ENCODE data around the gene PLOD1.

PLOD1 gene

DNA sequence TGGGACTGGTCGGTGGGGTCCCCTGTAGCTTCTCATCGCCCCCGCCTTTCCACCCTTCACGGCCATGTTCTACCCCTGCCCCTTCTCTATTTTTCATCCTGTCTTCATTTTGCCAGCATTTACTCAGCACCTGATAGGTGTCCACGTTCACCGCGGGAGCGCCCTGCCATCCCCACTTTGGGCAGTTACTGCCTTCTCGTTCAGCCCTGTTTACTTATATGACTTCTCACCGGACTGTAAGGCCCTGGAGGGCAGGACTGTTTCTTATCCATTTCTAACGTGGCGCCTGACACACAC lies 46.1 kb downstream of the PLOD1 start (continued):
- TF ChIP-seq ZNF830 (tag by site-specific recombination; IDR thresholded peaks at IDR 0.05; ENCODE audit: low read depth) (no peak), SP7 (tag by site-specific recombination; IDR thresholded peaks at IDR 0.05) (no peak), ZNF335 (tag by site-specific recombination; conservative IDR thresholded peaks at IDR 0.05) (peak; percentile 75), ZNF473 (tag by site-specific recombination; IDR thresholded peaks at IDR 0.05) (no peak)

DNA sequence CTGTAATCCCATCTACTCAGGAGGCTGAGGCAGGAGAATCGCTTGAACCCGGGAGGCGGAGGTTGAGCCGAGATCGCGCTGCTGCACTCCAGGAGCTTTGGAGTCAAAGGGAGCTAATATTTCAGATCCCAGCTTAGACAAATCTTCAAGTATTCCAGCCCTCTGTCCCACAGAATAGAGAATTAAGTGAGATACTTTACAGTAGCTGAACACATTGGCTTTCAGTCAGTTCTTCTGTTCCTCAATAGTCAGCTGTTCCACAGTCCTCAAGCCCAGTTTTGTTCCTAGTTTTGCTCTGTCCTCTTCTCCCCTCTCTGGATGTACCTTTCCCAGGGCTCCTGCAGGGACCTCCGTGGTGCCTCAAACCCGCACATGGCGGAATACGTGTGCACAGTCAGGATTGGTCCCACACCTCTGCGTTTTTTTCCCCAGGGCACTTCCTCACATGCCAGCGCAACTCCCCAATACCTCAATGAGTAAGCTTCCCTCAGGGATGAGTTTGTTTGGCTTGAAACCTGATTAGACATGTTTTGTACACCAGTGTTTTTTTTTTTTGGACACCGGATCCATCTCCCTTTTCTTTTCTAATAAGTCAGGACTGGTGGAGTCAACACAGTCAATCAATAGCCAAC lies 47.0 kb downstream of the PLOD1 start:
- no peak overlapping the region for H3K27ac ChIP-seq (ENCODE audit: extremely low read depth, low read depth, low read length)
- POLR2A ChIA-PET = interaction anchor here (1.0 to 4.3 kb wide), 2 partner anchors 38 to 72 kb away, joined by 3 to 57 read pairs; partner anchors contain the start of gene MIIP

DNA sequence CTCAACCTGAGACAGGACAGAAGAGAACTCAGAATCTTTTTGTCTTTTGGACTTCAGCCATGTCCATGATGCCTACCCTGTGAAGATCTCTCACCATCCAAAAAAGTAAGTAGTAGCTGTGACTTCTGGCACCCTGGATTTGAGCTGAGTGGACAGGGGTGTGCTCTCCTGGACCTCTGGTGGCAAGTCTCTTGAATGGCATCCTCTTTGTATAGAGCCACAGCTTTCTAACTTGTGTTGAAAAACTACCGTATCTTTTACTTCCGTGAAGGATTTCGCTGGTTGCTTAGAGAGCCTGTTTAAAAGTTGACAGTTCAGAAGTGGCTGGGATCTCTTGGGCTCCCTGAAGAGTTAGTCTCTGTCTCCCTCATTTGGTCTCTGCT lies 47.5 kb downstream of the PLOD1 start:
- H3K4me1 ChIP-seq (ENCODE audit: control insufficient read depth, insufficient read depth, low read length) = 0 out of 2 replicates have a peak, but pooled peaks cover 4% of the 10 kb centered on the region
- H3K36me3 ChIP-seq (ENCODE audit: control insufficient read depth in 2 of 2, insufficient read depth in 1 of 2, low read length in 2 of 2) = peaks cover 9 to 54% of the 10 kb centered on the region in 2 experiments; a peak in 2 of 3 replicates
- H3K4me3 ChIP-seq (ENCODE audit: low read depth, low read length) = no peak overlapping the region
- no peak overlapping the region for H3K27ac ChIP-seq (ENCODE audit: extremely low read depth, low read depth, low read length)
- ChIA-PET CTCF (interaction anchor here (0.6 kb wide), 1 partner anchor 193 kb away, joined by 3 read pairs; no protein-coding TSS in a partner anchor), POLR2A (interaction anchor here (4.3 kb wide), 1 partner anchor 73 kb away, joined by 57 read pairs; no protein-coding TSS in a partner anchor)
- H3K9me3 ChIP-seq (ENCODE audit: control insufficient read depth, insufficient read depth, low read depth, low read length) = no peaks in the 10 kb centered on the region
- TF ChIP-seq ZNF366 (tag by site-specific recombination; conservative IDR thresholded peaks at IDR 0.05) = no peak
- TF ChIP-seq ZNF37A (tag by site-specific recombination; IDR thresholded peaks at IDR 0.05) = no peak
- TF ChIP-seq ZNF623 (tag by site-specific recombination; IDR thresholded peaks at IDR 0.05) = no peak
- no peak for TF ChIP-seq ZNF585B (tag by site-specific recombination; IDR thresholded peaks at IDR 0.05)
- no peak for TF ChIP-seq ZNF423 (tag by site-specific recombination; IDR thresholded peaks at IDR 0.05)
- no peak for TF ChIP-seq ZFP69B (tag by site-specific recombination; IDR thresholded peaks at IDR 0.05)
- TF ChIP-seq, protein P1, sequence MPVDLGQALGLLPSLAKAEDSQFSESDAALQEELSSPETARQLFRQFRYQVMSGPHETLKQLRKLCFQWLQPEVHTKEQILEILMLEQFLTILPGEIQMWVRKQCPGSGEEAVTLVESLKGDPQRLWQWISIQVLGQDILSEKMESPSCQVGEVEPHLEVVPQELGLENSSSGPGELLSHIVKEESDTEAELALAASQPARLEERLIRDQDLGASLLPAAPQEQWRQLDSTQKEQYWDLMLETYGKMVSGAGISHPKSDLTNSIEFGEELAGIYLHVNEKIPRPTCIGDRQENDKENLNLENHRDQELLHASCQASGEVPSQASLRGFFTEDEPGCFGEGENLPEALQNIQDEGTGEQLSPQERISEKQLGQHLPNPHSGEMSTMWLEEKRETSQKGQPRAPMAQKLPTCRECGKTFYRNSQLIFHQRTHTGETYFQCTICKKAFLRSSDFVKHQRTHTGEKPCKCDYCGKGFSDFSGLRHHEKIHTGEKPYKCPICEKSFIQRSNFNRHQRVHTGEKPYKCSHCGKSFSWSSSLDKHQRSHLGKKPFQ (tag by site-specific recombination; IDR thresholded peaks at IDR 0.05) = no peak
- TF ChIP-seq, protein P2, sequence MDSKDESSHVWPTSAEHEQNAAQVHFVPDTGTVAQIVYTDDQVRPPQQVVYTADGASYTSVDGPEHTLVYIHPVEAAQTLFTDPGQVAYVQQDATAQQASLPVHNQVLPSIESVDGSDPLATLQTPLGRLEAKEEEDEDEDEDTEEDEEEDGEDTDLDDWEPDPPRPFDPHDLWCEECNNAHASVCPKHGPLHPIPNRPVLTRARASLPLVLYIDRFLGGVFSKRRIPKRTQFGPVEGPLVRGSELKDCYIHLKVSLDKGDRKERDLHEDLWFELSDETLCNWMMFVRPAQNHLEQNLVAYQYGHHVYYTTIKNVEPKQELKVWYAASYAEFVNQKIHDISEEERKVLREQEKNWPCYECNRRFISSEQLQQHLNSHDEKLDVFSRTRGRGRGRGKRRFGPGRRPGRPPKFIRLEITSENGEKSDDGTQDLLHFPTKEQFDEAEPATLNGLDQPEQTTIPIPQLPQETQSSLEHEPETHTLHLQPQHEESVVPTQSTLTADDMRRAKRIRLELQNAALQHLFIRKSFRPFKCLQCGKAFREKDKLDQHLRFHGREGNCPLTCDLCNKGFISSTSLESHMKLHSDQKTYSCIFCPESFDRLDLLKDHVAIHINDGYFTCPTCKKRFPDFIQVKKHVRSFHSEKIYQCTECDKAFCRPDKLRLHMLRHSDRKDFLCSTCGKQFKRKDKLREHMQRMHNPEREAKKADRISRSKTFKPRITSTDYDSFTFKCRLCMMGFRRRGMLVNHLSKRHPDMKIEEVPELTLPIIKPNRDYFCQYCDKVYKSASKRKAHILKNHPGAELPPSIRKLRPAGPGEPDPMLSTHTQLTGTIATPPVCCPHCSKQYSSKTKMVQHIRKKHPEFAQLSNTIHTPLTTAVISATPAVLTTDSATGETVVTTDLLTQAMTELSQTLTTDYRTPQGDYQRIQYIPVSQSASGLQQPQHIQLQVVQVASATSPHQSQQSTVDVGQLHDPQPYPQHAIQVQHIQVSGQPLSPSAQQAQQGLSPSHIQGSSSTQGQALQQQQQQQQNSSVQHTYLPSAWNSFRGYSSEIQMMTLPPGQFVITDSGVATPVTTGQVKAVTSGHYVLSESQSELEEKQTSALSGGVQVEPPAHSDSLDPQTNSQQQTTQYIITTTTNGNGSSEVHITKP (tag by site-specific recombination; IDR thresholded peaks at IDR 0.05) = no peak
- TF ChIP-seq, protein P3, sequence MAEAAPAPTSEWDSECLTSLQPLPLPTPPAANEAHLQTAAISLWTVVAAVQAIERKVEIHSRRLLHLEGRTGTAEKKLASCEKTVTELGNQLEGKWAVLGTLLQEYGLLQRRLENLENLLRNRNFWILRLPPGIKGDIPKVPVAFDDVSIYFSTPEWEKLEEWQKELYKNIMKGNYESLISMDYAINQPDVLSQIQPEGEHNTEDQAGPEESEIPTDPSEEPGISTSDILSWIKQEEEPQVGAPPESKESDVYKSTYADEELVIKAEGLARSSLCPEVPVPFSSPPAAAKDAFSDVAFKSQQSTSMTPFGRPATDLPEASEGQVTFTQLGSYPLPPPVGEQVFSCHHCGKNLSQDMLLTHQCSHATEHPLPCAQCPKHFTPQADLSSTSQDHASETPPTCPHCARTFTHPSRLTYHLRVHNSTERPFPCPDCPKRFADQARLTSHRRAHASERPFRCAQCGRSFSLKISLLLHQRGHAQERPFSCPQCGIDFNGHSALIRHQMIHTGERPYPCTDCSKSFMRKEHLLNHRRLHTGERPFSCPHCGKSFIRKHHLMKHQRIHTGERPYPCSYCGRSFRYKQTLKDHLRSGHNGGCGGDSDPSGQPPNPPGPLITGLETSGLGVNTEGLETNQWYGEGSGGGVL (tag by site-specific recombination; IDR thresholded peaks at IDR 0.05) = no peak
- no peak for TF ChIP-seq ZNF112 (tag by site-specific recombination; IDR thresholded peaks at IDR 0.05)
- no peak for TF ChIP-seq RBAK (tag by site-specific recombination; IDR thresholded peaks at IDR 0.05)
- TF ChIP-seq OVOL3 (tag by site-specific recombination; IDR thresholded peaks at IDR 0.05) = no peak
- TF ChIP-seq ZNF175 (tag by site-specific recombination; IDR thresholded peaks at IDR 0.05) = no peak
- TF ChIP-seq SP2 (tag by site-specific recombination; IDR thresholded peaks at IDR 0.05) = no peak
- TF ChIP-seq HOXA7 (CRISPR knock-in tag; IDR thresholded peaks at IDR 0.05; ENCODE audit: borderline replicate concordance) = no peak
- TF ChIP-seq, protein P4, sequence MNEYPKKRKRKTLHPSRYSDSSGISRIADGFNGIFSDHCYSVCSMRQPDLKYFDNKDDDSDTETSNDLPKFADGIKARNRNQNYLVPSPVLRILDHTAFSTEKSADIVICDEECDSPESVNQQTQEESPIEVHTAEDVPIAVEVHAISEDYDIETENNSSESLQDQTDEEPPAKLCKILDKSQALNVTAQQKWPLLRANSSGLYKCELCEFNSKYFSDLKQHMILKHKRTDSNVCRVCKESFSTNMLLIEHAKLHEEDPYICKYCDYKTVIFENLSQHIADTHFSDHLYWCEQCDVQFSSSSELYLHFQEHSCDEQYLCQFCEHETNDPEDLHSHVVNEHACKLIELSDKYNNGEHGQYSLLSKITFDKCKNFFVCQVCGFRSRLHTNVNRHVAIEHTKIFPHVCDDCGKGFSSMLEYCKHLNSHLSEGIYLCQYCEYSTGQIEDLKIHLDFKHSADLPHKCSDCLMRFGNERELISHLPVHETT (tag by site-specific recombination; IDR thresholded peaks at IDR 0.05) = no peak
- TF ChIP-seq ZNF621 (tag by site-specific recombination; IDR thresholded peaks at IDR 0.05) = no peak
- no peak for TF ChIP-seq GLI4 (tag by site-specific recombination; IDR thresholded peaks at IDR 0.05)

More for the DNA sequence above, 47.0 kb downstream of the PLOD1 start:
- Histone ChIP-seq H3K36me3 (ENCODE audit: control insufficient read depth in 2 of 2, insufficient read depth in 1 of 2, low read length in 2 of 2) (peaks cover 9 to 50% of the 10 kb centered on the region in 2 experiments; a peak in 2 of 3 replicates), H3K4me1 (ENCODE audit: control insufficient read depth, insufficient read depth, low read length) (0 out of 2 replicates have a peak, but pooled peaks cover 4% of the 10 kb centered on the region), H3K9me3 (ENCODE audit: control insufficient read depth, insufficient read depth, low read depth, low read length) (no peaks in the 10 kb centered on the region), H3K4me3 (ENCODE audit: low read depth, low read length) (no peak overlapping the region; the same call in 1 of the 2 replicates)
- TF ChIP-seq OSR2 (tag by site-specific recombination; IDR thresholded peaks at IDR 0.05) (no peak), ZNF664 (tag by site-specific recombination; IDR thresholded peaks at IDR 0.05) (peak; percentile 93)
- TF ChIP-seq, protein P5, sequence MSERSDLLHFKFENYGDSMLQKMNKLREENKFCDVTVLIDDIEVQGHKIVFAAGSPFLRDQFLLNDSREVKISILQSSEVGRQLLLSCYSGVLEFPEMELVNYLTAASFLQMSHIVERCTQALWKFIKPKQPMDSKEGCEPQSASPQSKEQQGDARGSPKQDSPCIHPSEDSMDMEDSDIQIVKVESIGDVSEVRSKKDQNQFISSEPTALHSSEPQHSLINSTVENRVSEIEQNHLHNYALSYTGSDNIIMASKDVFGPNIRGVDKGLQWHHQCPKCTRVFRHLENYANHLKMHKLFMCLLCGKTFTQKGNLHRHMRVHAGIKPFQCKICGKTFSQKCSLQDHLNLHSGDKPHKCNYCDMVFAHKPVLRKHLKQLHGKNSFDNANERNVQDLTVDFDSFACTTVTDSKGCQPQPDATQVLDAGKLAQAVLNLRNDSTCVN (tag by site-specific recombination; optimal IDR thresholded peaks at IDR 0.05) = no peak
- CTCF ChIA-PET = interaction anchor here (0.6 to 1.0 kb wide), 4 partner anchors 21 to 192 kb away, joined by 3 to 4 read pairs (median 3); no protein-coding TSS in a partner anchor
